ENCODE data around the gene CYTL1. TPM values are rescaled to one million over a fixed set of nuclear protein-coding genes. Genes with fewer than 3 reads are reported as not detected.
A peak's percentile ranks its signal among the peaks of the same experiment; 100 is the strongest.

The CYTL1 gene
- total and polyA plus RNA-seq, 8 donors, result 0.73 to 56.3 (median 26.8) TPM

GRCh38 chr4:5034206-5034605 lies 14.9 kb upstream of the CYTL1 start:
- ATAC-seq (no peak), DNase-seq (no peak)
- H3K27ac ChIP-seq, result peak overlapping the region in 1 of 2 donors; percentile 49
- H3K4me3 ChIP-seq, result no peak overlapping the region
- intact Hi-C loops (cut with DNase I), result no loop called here
- no peaks in the 10 kb centered on the region for H3K36me3 ChIP-seq
- H3K4me1 ChIP-seq, result peaks cover 15 to 35% of the 10 kb centered on the region in 2 donors
- no peaks in the 10 kb centered on the region for H3K9me3 ChIP-seq
- no peak for TF ChIP-seq CTCF (IDR thresholded peaks at IDR 0.05)
- H3K27me3 ChIP-seq, result no peaks in the 10 kb centered on the region

GRCh38 chr4:5033281-5033841 lies 14.1 kb upstream of the CYTL1 start:
- intact Hi-C loops (cut with DNase I), result no loop called here
- no peak for DNase-seq

GRCh38 chr4:5032813-5033212 lies 13.6 kb upstream of the CYTL1 start:
- ATAC-seq (no peak), DNase-seq (no peak)
- Histone ChIP-seq H3K36me3 (no peaks in the 10 kb centered on the region), H3K4me1 (peaks cover 14 to 27% of the 10 kb centered on the region in 2 donors), H3K27ac (peak overlapping the region in 1 of 2 donors; percentile 49), H3K9me3 (no peaks in the 10 kb centered on the region), H3K4me3 (no peak overlapping the region), H3K27me3 (no peaks in the 10 kb centered on the region)
- no peak for TF ChIP-seq CTCF (IDR thresholded peaks at IDR 0.05)
- intact Hi-C loops (cut with DNase I), result no loop called here

More at GRCh38 chr4:5033281-5033841, 14.1 kb upstream of the CYTL1 start:
- peak; percentile 43 for ATAC-seq
- no peaks in the 10 kb centered on the region for H3K27me3 ChIP-seq
- no peaks in the 10 kb centered on the region for H3K9me3 ChIP-seq
- peak overlapping the region in 1 of 2 donors; percentile 49 for H3K27ac ChIP-seq
- H3K36me3 ChIP-seq, result no peaks in the 10 kb centered on the region
- no peak for TF ChIP-seq CTCF (IDR thresholded peaks at IDR 0.05)
- H3K4me1 ChIP-seq, result peaks cover 15 to 32% of the 10 kb centered on the region in 2 donors
- no peak overlapping the region for H3K4me3 ChIP-seq

GRCh38 chr4:5030927-5031326 lies 11.7 kb upstream of the CYTL1 start:
- H3K27me3 ChIP-seq, result no peaks in the 10 kb centered on the region
- peaks cover 10 to 17% of the 10 kb centered on the region in 2 donors for H3K4me1 ChIP-seq
- no peak for DNase-seq
- ATAC-seq, result no peak
- intact Hi-C loops (cut with DNase I), result no loop called here
- H3K36me3 ChIP-seq, result no peaks in the 10 kb centered on the region
- no peaks in the 10 kb centered on the region for H3K9me3 ChIP-seq
- no peak for TF ChIP-seq CTCF (IDR thresholded peaks at IDR 0.05)
- no peak overlapping the region for H3K4me3 ChIP-seq
- no peak overlapping the region for H3K27ac ChIP-seq

- Histone ChIP-seq H3K4me1 (peaks cover 10 to 17% of the 10 kb centered on the region in 2 donors), H3K36me3 (no peaks in the 10 kb centered on the region), H3K4me3 (no peak overlapping the region), H3K27me3 (no peaks in the 10 kb centered on the region), H3K27ac (no peak overlapping the region), H3K9me3 (no peaks in the 10 kb centered on the region)
- ATAC-seq, result no peak
- DNase-seq, result no peak
- intact Hi-C loops (cut with DNase I), result no loop called here
- TF ChIP-seq CTCF (IDR thresholded peaks at IDR 0.05), result no peak
These were observed 11.0 kb upstream of the CYTL1 start for GRCh38 chr4:5030221-5030620.
